Measurements from ENCODE around the gene ZBED2.

The ZBED2 gene

DNA sequence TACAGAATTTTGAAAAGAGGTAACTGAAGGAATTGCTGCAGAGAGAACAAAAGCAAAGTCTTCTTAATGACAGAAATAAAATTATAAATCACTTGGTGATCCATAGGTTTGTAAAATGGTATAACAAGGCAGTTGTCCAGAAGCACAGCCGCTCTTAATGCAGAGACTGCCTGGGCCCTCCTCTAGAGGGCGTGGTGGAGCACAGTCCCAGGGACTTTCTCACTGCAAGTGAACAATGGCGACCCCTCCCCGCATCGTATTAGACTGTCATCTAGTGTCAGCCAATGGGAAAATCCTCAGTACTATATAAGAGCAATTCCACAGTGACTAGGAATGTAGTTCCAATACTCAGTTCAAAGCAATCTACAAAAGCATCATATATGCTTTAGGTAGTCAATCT, 26.4 kb upstream of the ZBED2 start:
- CTCF ChIA-PET: no interaction called here

DNA sequence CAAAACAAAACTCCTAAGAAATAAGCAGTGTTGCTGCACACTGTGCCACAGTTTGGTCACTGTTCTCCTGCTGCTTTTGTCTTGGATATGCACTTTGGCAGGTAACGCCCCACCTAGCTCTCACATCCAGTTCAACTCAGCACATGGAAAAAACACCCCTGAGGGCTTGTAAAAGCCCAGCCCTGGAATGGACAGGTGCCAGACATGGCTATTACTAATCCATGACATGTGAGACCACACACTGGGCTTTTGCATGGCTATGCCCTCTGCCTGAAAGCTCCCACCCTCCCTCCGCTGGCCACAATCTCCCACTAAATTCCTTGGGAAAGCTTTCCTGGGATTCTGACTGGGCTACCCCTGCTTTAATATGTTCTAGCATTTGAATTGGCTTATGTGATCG, 24.7 kb upstream of the ZBED2 start:
- H3K4me3 ChIP-seq (ENCODE audit: low read depth, low read length): no peak overlapping the region
- TF ChIP-seq, protein P1, sequence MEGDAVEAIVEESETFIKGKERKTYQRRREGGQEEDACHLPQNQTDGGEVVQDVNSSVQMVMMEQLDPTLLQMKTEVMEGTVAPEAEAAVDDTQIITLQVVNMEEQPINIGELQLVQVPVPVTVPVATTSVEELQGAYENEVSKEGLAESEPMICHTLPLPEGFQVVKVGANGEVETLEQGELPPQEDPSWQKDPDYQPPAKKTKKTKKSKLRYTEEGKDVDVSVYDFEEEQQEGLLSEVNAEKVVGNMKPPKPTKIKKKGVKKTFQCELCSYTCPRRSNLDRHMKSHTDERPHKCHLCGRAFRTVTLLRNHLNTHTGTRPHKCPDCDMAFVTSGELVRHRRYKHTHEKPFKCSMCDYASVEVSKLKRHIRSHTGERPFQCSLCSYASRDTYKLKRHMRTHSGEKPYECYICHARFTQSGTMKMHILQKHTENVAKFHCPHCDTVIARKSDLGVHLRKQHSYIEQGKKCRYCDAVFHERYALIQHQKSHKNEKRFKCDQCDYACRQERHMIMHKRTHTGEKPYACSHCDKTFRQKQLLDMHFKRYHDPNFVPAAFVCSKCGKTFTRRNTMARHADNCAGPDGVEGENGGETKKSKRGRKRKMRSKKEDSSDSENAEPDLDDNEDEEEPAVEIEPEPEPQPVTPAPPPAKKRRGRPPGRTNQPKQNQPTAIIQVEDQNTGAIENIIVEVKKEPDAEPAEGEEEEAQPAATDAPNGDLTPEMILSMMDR (IDR thresholded peaks at IDR 0.05; ENCODE audit: insufficient read depth, low read length, missing control alignments): no peak
- no peak for DNase-seq (ENCODE audit: low read depth, low spot score)
- ChIA-PET CTCF (interaction anchor here (0.7 to 2.9 kb wide), 3 partner anchors 9 to 96 kb away, joined by 3 to 19 read pairs (median 7); no protein-coding TSS in a partner anchor), POLR2A (no interaction called here)

More for the DNA sequence above, 26.4 kb upstream of the ZBED2 start:
- POLR2A ChIA-PET: no interaction called here
- no peak for DNase-seq (ENCODE audit: low read depth, low spot score)
- H3K4me3 ChIP-seq (ENCODE audit: low read depth, low read length): no peak overlapping the region
- TF ChIP-seq, protein P1 (IDR thresholded peaks at IDR 0.05; ENCODE audit: insufficient read depth, low read length, missing control alignments): no peak

DNA sequence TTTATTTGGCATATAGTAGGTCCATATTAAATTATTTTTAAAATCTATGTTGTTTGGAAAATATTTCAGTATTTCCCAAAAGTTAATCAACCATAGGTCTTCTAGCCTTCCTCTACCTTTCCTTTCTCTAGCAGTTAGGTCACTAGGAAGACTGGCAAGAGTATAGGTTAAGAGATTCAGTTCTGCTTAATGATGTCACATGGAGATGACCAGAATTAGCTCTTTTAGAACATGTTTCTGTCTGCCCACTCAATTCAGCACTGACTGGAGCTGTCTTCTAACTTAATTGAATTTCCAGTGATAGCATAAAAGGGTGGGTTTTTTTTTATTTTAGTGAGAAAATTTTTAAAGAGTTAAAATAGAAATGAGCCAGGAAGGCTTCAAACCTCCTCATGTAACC, 23.8 kb upstream of the ZBED2 start:
- no peak for DNase-seq (ENCODE audit: low read depth, low spot score)
- POLR2A ChIA-PET: interaction anchor here (0.6 kb wide), 1 partner anchor 28 kb away, joined by 4 read pairs; no protein-coding TSS in a partner anchor
- TF ChIP-seq, protein P1 (IDR thresholded peaks at IDR 0.05; ENCODE audit: insufficient read depth, low read length, missing control alignments): no peak
- CTCF ChIA-PET: interaction anchor here (0.8 to 3.8 kb wide), 4 partner anchors 8 to 41 kb away, joined by 3 to 20 read pairs (median 13); no protein-coding TSS in a partner anchor
- no peak overlapping the region for H3K4me3 ChIP-seq (ENCODE audit: low read depth, low read length)

DNA sequence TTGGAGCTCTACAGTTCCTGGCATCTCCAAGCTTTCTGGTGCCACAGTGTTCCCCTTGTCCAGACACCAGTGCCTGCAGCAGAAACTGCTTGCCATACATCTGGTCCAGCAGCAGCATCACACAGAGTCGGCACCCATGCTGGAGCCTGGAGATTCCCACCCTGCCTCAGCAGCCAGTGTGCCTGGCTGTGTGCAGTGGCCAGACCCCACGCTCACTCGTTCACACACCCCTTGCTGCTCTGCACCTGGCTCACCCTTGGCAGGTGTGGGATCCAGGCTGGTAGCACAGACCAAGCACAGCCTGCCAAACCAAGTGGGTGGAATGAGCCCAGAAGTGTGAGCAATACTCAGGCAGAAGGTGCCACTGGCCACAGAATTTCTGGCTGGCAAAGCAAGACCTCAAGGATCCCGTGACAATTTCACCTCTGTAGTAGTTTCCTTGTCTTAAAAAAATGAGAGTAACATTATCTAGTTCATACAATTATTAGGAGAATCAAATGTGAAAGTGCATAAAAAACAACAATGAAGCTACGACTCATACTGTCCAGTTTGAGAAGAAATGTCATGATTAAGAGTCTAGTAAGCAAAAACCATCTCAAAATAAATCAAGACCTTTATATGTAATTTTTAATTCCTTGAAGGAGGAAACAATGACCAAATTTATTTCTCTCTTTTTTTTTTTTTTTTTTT, 22.9 kb upstream of the ZBED2 start:
- ChIA-PET CTCF (interaction anchor here (0.8 to 3.8 kb wide), 5 partner anchors 9 to 40 kb away, joined by 3 to 20 read pairs (median 4); no protein-coding TSS in a partner anchor), POLR2A (no interaction called here)
- TF ChIP-seq, protein P1 (IDR thresholded peaks at IDR 0.05; ENCODE audit: insufficient read depth, low read length, missing control alignments): no peak

DNA sequence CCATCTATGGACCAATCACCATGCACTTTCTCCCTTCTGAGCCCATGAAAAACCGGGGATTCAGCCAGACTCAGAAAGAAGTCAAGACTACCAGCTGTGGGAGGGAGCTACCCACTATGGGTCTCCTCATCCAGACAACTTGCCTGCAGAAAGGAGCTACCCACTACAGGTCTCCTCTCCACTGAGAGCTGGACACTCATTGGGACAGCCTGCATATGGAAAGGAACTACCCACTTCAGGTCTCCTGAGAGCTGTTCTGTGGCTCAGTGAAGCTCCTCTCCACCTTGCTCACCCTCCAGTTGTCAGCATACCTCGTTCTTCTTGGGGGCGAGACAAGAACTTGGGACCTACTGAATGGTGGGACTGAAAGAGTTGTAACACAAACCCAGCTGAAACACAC, 22.3 kb upstream of the ZBED2 start:
- POLR2A ChIA-PET: no interaction called here
- CTCF ChIA-PET: interaction anchor here (1.0 to 3.8 kb wide), 4 partner anchors 10 to 40 kb away, joined by 3 to 20 read pairs (median 12); no protein-coding TSS in a partner anchor
- no peak for DNase-seq (ENCODE audit: low read depth, low spot score)
- H3K4me3 ChIP-seq (ENCODE audit: low read depth, low read length): no peak overlapping the region
- TF ChIP-seq, protein P1 (IDR thresholded peaks at IDR 0.05; ENCODE audit: insufficient read depth, low read length, missing control alignments): no peak

More for the DNA sequence above, 22.9 kb upstream of the ZBED2 start:
- no peak for DNase-seq (ENCODE audit: low read depth, low spot score)
- H3K4me3 ChIP-seq (ENCODE audit: low read depth, low read length): no peak overlapping the region

DNA sequence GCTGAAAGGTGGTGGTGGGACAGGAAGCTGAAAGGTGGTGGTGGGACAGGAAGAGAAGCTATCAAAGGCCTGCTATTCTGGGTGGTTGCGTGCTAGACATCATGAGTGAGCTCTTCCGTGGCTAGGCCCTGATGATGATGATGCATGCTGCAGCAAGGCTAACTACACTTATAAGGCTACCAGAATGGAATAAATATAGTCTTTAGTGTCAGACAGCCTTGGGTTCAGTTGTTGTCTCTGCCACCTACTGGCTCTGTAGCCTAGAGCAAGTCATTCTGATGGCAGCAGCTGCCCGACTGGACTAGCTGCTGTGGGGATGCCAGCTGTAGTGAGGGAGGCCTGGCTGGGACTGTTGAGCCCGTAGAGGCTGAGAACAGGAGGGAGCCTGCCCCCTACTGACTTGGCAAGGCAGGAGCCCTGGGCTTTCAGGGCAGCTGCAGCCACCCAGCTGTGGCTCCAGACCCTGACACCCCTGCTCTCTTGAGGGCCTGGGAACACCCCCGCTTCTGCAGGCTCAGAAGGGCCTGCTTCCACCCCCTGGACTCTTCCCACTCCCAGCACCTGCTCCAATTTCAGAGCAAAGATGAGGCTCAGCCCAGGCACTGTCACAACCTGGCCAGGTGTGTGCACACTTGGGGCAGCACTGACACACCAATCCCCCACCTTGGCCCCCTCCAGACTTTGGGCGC, 21.4 kb upstream of the ZBED2 start:
- ChIA-PET POLR2A (interaction anchor here (0.6 kb wide), 1 partner anchor 22 kb away, joined by 3 read pairs; no protein-coding TSS in a partner anchor), CTCF (interaction anchor here (0.8 to 3.8 kb wide), 14 partner anchors 9 to 76 kb away, joined by 3 to 29 read pairs (median 4); no protein-coding TSS in a partner anchor)
- no peak for DNase-seq (ENCODE audit: low read depth, low spot score)
- H3K4me3 ChIP-seq (ENCODE audit: low read depth, low read length): no peak overlapping the region
- TF ChIP-seq, protein P1 (IDR thresholded peaks at IDR 0.05; ENCODE audit: insufficient read depth, low read length, missing control alignments): peak; percentile 14

All from AG04449 (cell line).